ENCODE data around the gene MTG2. TPM values are rescaled to one million over a fixed set of nuclear protein-coding genes. Genes with fewer than 3 reads are reported as not detected.

The MTG2 gene
- polyA plus RNA-seq, 1 donor (not counting 4 experiments of a cell fraction or from before 2014, with no cell fraction given) = 24.7 TPM

DNA sequence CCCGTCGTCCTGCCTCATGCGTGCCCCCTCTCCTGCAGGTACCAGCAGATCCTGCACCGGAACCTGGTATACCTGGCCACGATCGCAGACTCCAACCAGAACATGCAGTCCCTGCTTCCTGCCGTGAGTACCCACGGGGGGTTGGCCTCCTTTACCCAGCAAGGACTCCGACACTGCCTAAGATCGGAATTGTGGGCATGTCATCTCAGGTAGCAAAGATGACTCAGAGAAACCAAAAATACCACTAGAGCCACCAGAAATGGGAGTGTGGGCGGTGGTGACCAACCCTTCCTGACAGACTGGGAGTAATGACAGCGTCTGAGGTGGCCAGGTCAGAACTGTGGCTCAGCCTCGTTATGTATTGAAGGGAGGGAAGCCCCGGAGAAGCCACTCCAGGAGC lies 23.0 kb upstream of the MTG2 start:
- Histone ChIP-seq H3K9ac (ENCODE audit: control insufficient read depth, extremely low read depth, insufficient read depth, low read length) (no peak overlapping the region), H3K27me3 (ENCODE audit: control insufficient read depth, extremely low read depth, insufficient read depth, low read length) (no peaks in the 10 kb centered on the region), H3K9me1 (ENCODE audit: control insufficient read depth, extremely low read depth, insufficient read depth, low read length) (peaks cover 5% of the 10 kb centered on the region), H3K4me1 (ENCODE audit: control insufficient read depth, extremely low read depth, insufficient read depth, low read length) (peaks cover 37% of the 10 kb centered on the region), H3K9me3 (ENCODE audit: control insufficient read depth, low read depth, low read length) (no peaks in the 10 kb centered on the region), H3K4me2 (ENCODE audit: control insufficient read depth, extremely low read depth, insufficient read depth, low read depth, low read length) (peak overlapping the region; percentile 56), H4K20me1 (ENCODE audit: control insufficient read depth, extremely low read depth, insufficient read depth, low read length) (peaks cover 14% of the 10 kb centered on the region), H3K4me3 (ENCODE audit: control insufficient read depth in 2 of 3, extremely low read depth in 1 of 3, insufficient read depth in 2 of 3, low read depth in 1 of 3, low read length in 3 of 3) (no peak overlapping the region), H3K36me3 (ENCODE audit: control insufficient read depth in 2 of 2, extremely low read depth in 1 of 2, insufficient read depth in 2 of 2, low read length in 2 of 2) (peaks cover 10 to 14% of the 10 kb centered on the region in 2 experiments), H3K79me2 (ENCODE audit: control insufficient read depth, insufficient read depth, low read length) (peaks cover 19% of the 10 kb centered on the region), H2AFZ (ENCODE audit: control insufficient read depth, low read length) (no peak overlapping the region), H3K27ac (ENCODE audit: control insufficient read depth, insufficient read depth, low read length) (no peak overlapping the region)
- dilution Hi-C loops (cut with MboI; ENCODE audit: extremely low pct_ligation_motif_present, low sequenced_read_pairs) = no loop called here
- TF ChIP-seq, protein P1, sequence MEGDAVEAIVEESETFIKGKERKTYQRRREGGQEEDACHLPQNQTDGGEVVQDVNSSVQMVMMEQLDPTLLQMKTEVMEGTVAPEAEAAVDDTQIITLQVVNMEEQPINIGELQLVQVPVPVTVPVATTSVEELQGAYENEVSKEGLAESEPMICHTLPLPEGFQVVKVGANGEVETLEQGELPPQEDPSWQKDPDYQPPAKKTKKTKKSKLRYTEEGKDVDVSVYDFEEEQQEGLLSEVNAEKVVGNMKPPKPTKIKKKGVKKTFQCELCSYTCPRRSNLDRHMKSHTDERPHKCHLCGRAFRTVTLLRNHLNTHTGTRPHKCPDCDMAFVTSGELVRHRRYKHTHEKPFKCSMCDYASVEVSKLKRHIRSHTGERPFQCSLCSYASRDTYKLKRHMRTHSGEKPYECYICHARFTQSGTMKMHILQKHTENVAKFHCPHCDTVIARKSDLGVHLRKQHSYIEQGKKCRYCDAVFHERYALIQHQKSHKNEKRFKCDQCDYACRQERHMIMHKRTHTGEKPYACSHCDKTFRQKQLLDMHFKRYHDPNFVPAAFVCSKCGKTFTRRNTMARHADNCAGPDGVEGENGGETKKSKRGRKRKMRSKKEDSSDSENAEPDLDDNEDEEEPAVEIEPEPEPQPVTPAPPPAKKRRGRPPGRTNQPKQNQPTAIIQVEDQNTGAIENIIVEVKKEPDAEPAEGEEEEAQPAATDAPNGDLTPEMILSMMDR (optimal IDR thresholded peaks at IDR 0.05 in 1 of 3, IDR thresholded peaks at IDR 0.05 in 1 of 3, conservative IDR thresholded peaks at IDR 0.05 in 1 of 3; ENCODE audit: extremely low read depth in 1 of 3, insufficient read depth in 2 of 3, low read length in 3 of 3) = no peak
- TF ChIP-seq EZH2 (IDR thresholded peaks at IDR 0.05; ENCODE audit: low read length) = no peak
- peak; percentile 95 for FAIRE-seq
- DNase-seq (ENCODE audit: low read depth, low spot score) = peak; percentile 96

DNA sequence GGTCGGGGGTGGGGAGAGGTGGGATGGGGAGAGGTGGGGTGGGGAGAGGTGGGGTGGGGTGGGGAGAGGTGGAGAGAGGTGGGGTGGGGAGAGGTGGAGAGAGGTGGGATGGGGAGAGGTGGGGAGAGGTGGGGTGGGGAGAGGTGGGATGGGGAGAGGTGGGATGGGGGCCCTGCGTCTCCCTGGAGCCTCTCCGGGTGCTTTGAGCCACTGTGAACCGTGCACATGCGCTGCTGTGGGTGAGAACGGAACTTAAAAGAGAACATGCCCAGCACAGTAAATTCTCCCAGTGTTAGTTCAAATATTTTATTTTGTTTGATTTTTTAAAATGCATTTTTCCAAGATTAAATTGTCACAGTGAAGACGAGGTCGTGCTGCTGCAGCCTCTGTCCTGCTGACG lies 22.6 kb upstream of the MTG2 start:
- Histone ChIP-seq H3K9ac (ENCODE audit: control insufficient read depth, extremely low read depth, insufficient read depth, low read length) (no peak overlapping the region), H4K20me1 (ENCODE audit: control insufficient read depth, extremely low read depth, insufficient read depth, low read length) (peaks cover 14% of the 10 kb centered on the region), H3K27ac (ENCODE audit: control insufficient read depth, insufficient read depth, low read length) (no peak overlapping the region), H3K9me3 (ENCODE audit: control insufficient read depth, low read depth, low read length) (no peaks in the 10 kb centered on the region), H3K4me3 (ENCODE audit: control insufficient read depth in 2 of 3, extremely low read depth in 1 of 3, insufficient read depth in 2 of 3, low read depth in 1 of 3, low read length in 3 of 3) (no peak overlapping the region), H3K9me1 (ENCODE audit: control insufficient read depth, extremely low read depth, insufficient read depth, low read length) (peaks cover 5% of the 10 kb centered on the region), H3K36me3 (ENCODE audit: control insufficient read depth in 2 of 2, extremely low read depth in 1 of 2, insufficient read depth in 2 of 2, low read length in 2 of 2) (peaks cover 14% of the 10 kb centered on the region in 2 experiments), H3K4me2 (ENCODE audit: control insufficient read depth, extremely low read depth, insufficient read depth, low read depth, low read length) (no peak overlapping the region), H3K4me1 (ENCODE audit: control insufficient read depth, extremely low read depth, insufficient read depth, low read length) (peaks cover 35% of the 10 kb centered on the region), H3K79me2 (ENCODE audit: control insufficient read depth, insufficient read depth, low read length) (peaks cover 19% of the 10 kb centered on the region), H2AFZ (ENCODE audit: control insufficient read depth, low read length) (no peak overlapping the region), H3K27me3 (ENCODE audit: control insufficient read depth, extremely low read depth, insufficient read depth, low read length) (no peaks in the 10 kb centered on the region)
- dilution Hi-C loops (cut with MboI; ENCODE audit: extremely low pct_ligation_motif_present, low sequenced_read_pairs) = no loop called here
- FAIRE-seq (no peak), DNase-seq (ENCODE audit: low read depth, low spot score) (no peak)
- TF ChIP-seq, protein P1 (optimal IDR thresholded peaks at IDR 0.05 in 1 of 3, IDR thresholded peaks at IDR 0.05 in 1 of 3, conservative IDR thresholded peaks at IDR 0.05 in 1 of 3; ENCODE audit: extremely low read depth in 1 of 3, insufficient read depth in 2 of 3, low read length in 3 of 3) = no peak
- TF ChIP-seq EZH2 (IDR thresholded peaks at IDR 0.05; ENCODE audit: low read length) = no peak

All from keratinocyte (primary cell).